ENCODE results near the gene CADPS.

The CADPS gene

DNA sequence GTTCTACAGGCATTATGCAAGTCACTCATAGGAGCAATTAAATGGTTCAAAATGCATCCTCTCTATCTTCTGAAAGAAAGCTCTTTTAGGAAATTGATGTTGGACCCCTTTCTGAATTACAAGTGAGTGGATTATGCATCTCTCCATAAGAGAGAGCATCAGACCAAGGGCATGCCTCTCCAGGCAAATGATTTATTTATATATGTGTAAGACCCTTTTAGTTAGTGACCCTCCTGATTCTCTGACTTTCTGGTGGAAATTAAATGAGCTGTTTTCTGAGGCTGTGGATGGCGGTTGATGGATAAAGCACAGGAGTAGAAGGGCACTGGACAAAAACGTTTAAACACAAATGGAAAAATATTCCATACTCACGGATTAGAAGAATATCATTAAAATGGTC, 62.6 kb downstream of the CADPS start:
- no peak overlapping the region for H3K27ac ChIP-seq
- TF ChIP-seq, protein P1, sequence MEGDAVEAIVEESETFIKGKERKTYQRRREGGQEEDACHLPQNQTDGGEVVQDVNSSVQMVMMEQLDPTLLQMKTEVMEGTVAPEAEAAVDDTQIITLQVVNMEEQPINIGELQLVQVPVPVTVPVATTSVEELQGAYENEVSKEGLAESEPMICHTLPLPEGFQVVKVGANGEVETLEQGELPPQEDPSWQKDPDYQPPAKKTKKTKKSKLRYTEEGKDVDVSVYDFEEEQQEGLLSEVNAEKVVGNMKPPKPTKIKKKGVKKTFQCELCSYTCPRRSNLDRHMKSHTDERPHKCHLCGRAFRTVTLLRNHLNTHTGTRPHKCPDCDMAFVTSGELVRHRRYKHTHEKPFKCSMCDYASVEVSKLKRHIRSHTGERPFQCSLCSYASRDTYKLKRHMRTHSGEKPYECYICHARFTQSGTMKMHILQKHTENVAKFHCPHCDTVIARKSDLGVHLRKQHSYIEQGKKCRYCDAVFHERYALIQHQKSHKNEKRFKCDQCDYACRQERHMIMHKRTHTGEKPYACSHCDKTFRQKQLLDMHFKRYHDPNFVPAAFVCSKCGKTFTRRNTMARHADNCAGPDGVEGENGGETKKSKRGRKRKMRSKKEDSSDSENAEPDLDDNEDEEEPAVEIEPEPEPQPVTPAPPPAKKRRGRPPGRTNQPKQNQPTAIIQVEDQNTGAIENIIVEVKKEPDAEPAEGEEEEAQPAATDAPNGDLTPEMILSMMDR (conservative IDR thresholded peaks at IDR 0.05): no peak

DNA sequence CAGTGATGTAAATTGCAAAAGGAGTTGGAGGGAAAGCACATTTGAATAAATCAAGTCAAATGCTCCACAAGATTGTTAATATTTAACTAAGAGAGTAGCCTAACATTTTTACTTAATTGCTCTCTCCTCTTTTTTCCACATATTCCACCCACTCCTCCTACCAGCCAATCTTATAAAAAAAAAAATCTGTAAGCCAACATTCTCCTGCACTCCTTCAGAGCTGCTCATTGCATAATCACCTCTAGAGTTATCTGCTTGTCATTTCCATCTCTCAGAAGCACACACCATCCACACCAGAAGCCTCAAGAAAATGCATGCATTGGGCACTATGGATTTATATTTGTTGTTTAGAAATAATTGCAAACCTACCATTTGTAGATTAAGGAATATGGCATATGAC, 64.1 kb downstream of the CADPS start:
- no peak for TF ChIP-seq ZFX (IDR thresholded peaks at IDR 0.05)
- TF ChIP-seq, protein P1 (conservative IDR thresholded peaks at IDR 0.05): no peak
- H3K27ac ChIP-seq: no peak overlapping the region

DNA sequence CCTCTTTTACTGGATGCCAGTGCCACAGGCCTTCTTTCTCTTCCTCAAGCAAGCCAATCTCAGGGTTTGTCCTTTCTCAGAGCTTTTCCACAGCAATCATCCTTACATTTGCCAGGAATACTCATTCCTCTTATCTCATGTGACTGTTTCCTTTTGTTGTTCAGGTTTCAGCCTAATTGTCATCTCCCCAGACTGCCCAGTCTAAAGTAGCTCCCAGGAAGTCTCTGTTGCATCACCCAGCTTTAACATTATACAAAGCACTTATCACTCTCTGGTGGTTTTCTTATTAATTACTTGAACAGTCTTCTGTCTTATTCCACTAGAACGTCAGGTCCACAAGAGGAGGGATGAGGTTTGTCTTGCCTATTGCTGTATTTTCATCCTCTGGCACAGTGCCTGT, 65.8 kb downstream of the CADPS start:
- TF ChIP-seq, protein P1 (conservative IDR thresholded peaks at IDR 0.05): no peak
- TF ChIP-seq ZFX (IDR thresholded peaks at IDR 0.05): no peak
- H3K27ac ChIP-seq: no peak overlapping the region

DNA sequence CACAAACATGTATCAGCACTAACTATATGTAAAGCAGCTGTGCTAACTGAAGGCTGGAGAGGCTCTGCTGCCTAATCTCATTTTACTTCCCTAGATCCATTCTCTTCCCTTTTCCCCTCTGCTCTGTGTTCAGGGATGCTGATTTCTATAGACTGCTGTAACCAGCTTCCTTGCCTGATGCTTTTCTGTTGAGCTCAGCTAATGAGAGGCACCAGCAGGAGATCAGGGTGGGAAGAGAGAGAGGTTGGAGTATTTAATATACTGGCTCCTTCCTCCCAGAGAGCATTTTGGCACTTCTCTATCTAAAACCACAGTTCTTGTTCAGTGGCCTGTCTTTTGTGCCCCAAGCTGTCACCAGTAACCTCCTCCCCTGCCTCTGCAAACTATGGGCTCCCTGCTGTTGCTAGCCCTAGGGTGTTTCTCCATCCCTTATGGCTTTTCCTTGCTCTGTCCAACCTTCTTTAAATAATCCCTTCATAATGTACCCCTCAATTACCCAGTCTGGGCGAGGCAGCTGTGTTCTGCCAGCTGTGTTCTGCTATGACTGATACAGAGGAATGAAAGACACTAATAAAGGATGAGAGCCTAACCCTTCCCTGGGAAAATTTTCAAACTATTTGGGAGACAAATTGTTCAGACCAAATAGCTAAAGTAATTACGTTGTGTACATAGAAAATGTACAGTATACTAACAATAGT, 69.5 kb downstream of the CADPS start:
- TF ChIP-seq, protein P1 (conservative IDR thresholded peaks at IDR 0.05): no peak
- no peak for TF ChIP-seq ZFX (IDR thresholded peaks at IDR 0.05)
- no peak overlapping the region for H3K27ac ChIP-seq

DNA sequence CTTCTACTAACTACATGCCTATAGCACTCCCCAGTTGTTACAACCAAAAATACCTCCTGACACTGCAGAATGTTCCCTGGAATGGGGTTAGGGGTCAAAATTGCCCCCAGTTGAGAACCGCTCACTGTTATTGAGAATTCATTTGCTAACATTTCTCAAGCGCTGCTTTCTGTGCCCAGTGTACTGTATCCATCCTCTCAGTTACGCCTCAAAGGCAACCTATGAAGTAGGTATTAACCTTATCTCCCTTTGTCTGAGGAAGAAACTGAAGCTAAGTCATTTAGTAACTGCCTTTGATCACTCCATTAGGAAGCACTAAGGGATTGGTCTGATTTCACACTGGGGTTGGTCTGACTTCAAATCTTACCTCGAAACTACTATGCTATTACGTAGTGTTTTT, 70.1 kb downstream of the CADPS start:
- H3K27ac ChIP-seq: no peak overlapping the region

DNA sequence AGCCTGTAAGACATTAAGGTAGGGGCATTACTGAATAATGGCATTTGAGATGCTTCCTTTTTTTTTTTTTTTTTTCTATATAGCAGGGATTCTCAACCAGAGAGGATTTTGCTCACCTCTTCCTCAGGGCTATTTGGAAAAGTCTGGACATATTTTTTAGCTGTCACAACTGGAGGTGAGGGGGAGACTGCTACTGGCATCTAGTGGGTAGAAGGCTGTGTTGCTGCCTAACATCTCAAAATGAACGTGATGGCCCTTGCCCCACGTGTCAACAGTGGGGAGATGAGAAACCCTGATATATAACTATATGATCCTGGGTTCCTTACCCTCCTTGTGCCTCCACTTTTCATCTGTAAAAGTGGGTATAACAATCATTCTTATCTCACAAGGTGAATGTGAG, 71.9 kb downstream of the CADPS start:
- no peak overlapping the region for H3K27ac ChIP-seq
- TF ChIP-seq, protein P1 (conservative IDR thresholded peaks at IDR 0.05): no peak
- no peak for TF ChIP-seq ZFX (IDR thresholded peaks at IDR 0.05)

More for the DNA sequence above, 70.1 kb downstream of the CADPS start:
- TF ChIP-seq, protein P1 (conservative IDR thresholded peaks at IDR 0.05): no peak
- no peak for TF ChIP-seq ZFX (IDR thresholded peaks at IDR 0.05)

DNA sequence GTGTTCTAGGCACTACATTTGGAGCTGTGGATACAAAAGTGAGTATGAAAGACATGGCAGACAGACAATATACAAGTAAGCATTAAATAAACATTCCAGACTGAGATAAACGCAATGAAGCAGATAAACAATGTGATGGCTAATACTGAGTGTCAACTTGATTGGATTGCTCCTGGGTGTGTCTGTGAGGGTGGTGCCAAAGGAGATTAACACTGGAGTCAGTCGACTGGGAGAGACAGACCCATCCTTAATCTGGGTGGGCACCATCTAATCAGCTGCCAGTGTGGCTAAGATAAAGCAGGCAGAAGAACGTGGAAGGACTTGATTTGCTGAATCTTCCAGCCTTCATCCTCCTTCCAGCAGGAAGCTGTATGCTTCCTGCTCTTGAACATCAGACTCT, 77.2 kb downstream of the CADPS start:
- TF ChIP-seq, protein P1 (conservative IDR thresholded peaks at IDR 0.05): no peak
- TF ChIP-seq ZFX (IDR thresholded peaks at IDR 0.05): no peak
- H3K27ac ChIP-seq: no peak overlapping the region
